KMS-11 (cell line): Measurements from ENCODE around the gene SETD4.

ENCODE experiments used
- H2AFZ ChIP-seq: fragments of 200-600 bp; sonication (generic); 2 replicates; pipeline ENCODE4 v1.6.1; 2016; ENCODE audit warnings: antibody characterized with exemption, mixed run types, low read depth
- H3K27ac ChIP-seq: fragments of 200-600 bp; sonication (generic); 2 replicates; pipeline ENCODE4 v1.6.1; 2016; ENCODE audit warnings: mild to moderate bottlenecking, mixed run types
- H3K27me3 ChIP-seq: fragments of 200-600 bp; sonication (generic); 2 replicates; pipeline ENCODE4 v1.6.1; 2017; ENCODE audit warnings: mild to moderate bottlenecking, low read depth, mixed run types, moderate library complexity; ENCODE audit not compliant: insufficient read depth
- H3K36me3 ChIP-seq: fragments of 200-600 bp; sonication (generic); 2 replicates; pipeline ENCODE4 v1.6.1; 2017; ENCODE audit warnings: mild to moderate bottlenecking, mixed run types; ENCODE audit not compliant: insufficient read depth
- H3K4me1 ChIP-seq: fragments of 200-600 bp; sonication (generic); 2 replicates; pipeline ENCODE4 v1.6.1; 2016; ENCODE audit warnings: mild to moderate bottlenecking, low read depth, mixed run types; ENCODE audit not compliant: poor library complexity, severe bottlenecking
- H3K4me2 ChIP-seq: fragments of 200-600 bp; sonication (generic); 2 replicates; pipeline ENCODE4 v1.7.0; 2016; ENCODE audit warnings: mild to moderate bottlenecking, mixed run types
- H3K4me3 ChIP-seq: fragments of 200-600 bp; sonication (generic); IDR thresholded peaks from 2 replicates; pipeline ENCODE4 v1.6.1; 2017; ENCODE audit warnings: low read depth, low read length, mixed read lengths; ENCODE audit not compliant: insufficient read depth
- H3K79me2 ChIP-seq: fragments of 200-600 bp; sonication (generic); 2 replicates; pipeline ENCODE4 v1.6.1; 2016; ENCODE audit warnings: low read depth, mixed run types; ENCODE audit not compliant: insufficient read depth
- H3K9ac ChIP-seq: fragments of 200-600 bp; sonication (generic); 2 replicates; pipeline ENCODE4 v1.6.1; 2016; ENCODE audit warnings: mild to moderate bottlenecking, mixed run types
- H4K20me1 ChIP-seq: fragments of 200-600 bp; sonication (generic); 2 replicates; pipeline ENCODE4 v1.6.1; 2016; ENCODE audit warnings: mild to moderate bottlenecking, mixed run types; ENCODE audit not compliant: insufficient read depth
- CTCF ChIP-seq: fragments of 200-600 bp; sonication (generic); conservative IDR thresholded peaks from 2 replicates; pipeline ENCODE4 v1.6.1; 2017; ENCODE audit warnings: low read depth, mild to moderate bottlenecking, antibody characterized with exemption, low read length, moderate library complexity, mixed read lengths

Gene SETD4

GRCh38 chr21:36070999-36071398 is 10.7 kb upstream of the SETD4 start:
- Histone ChIP-seq H3K9ac (no peak overlapping the region), H4K20me1 (no peaks in the 10 kb centered on the region), H3K27me3 (no peaks in the 10 kb centered on the region), H3K36me3 (no peaks in the 10 kb centered on the region), H3K4me3 (no peak overlapping the region), H3K4me1 (no peaks in the 10 kb centered on the region), H2AFZ (no peak overlapping the region), H3K27ac (no peak overlapping the region), H3K4me2 (no peak overlapping the region), H3K79me2 (no peaks in the 10 kb centered on the region)
- no peak for TF ChIP-seq CTCF

GRCh38 chr21:36069713-36070583 is 9.6 kb upstream of the SETD4 start, which contains the start of gene CBR1:
CBR1 (plus strand) TSS chr21:36070024; CDS start chr21:36070116, 92 bp downstream.
- TF ChIP-seq CTCF: no peak
- Histone ChIP-seq H3K79me2 (no peaks in the 10 kb centered on the region), H3K27ac (no peak within 1 kb of the TSS), H3K4me1 (no peaks in the 10 kb centered on the region), H3K27me3 (no peaks in the 10 kb centered on the region), H3K36me3 (no peaks in the 10 kb centered on the region), H3K9ac (0 out of 2 replicates have a peak within 1 kb of the TSS, but pooled peaks have one; percentile 3), H4K20me1 (no peaks in the 10 kb centered on the region), H3K4me2 (peak within 1 kb of the TSS; percentile 11; the same call in 1 of the 2 replicates), H2AFZ (peak within 1 kb of the TSS; percentile 41), H3K4me3 (no peak within 1 kb of the TSS)

- Histone ChIP-seq H2AFZ (no peak overlapping the region), H3K27me3 (no peaks in the 10 kb centered on the region), H3K4me2 (no peak overlapping the region), H3K9ac (no peak overlapping the region), H3K4me3 (no peak overlapping the region), H3K27ac (no peak overlapping the region), H3K79me2 (no peaks in the 10 kb centered on the region), H3K36me3 (no peaks in the 10 kb centered on the region), H3K4me1 (no peaks in the 10 kb centered on the region), H4K20me1 (no peaks in the 10 kb centered on the region)
- no peak for TF ChIP-seq CTCF
Observed at GRCh38 chr21:36068748-36069398, 8.5 kb upstream of the SETD4 start.

GRCh38 chr21:36065497-36066036 is 5.2 kb upstream of the SETD4 start:
- Histone ChIP-seq H3K36me3 (no peaks in the 10 kb centered on the region), H3K4me1 (peaks cover 5% of the 10 kb centered on the region), H3K4me3 (no peak overlapping the region), H3K4me2 (no peak overlapping the region), H3K9ac (no peak overlapping the region), H2AFZ (no peak overlapping the region), H3K79me2 (no peaks in the 10 kb centered on the region), H3K27ac (no peak overlapping the region), H3K27me3 (no peaks in the 10 kb centered on the region), H4K20me1 (no peaks in the 10 kb centered on the region)
- TF ChIP-seq CTCF: no peak
